Transverse colon (tissue), 4 donors: ENCODE measurements around the gene ADCY9. TPM values are rescaled to one million over a fixed set of nuclear protein-coding genes. Genes with fewer than 3 reads are reported as not detected.

ENCODE experiments used
- DNase-seq: peaks from one replicate; pipeline ENCODE4 v3.0.0-alpha.2; 2019
- H3K27ac ChIP-seq, 4 donors: fragments of 200-600 bp; sonication (generic); 2 replicates each; pipeline ENCODE4 v1.5.1; 2016 to 2018; ENCODE audit warnings: inconsistent platforms in 4 of 4
- H3K27me3 ChIP-seq: fragments of 200-600 bp; sonication (generic); 2 replicates; pipeline ENCODE4 v1.5.1; 2017; ENCODE audit warnings: inconsistent platforms
- H3K36me3 ChIP-seq, 4 donors: fragments of 200-600 bp; sonication (generic); 2 replicates each; pipeline ENCODE4 v1.5.1; 2017 to 2019; ENCODE audit warnings: inconsistent platforms in 4 of 4
- H3K4me1 ChIP-seq, 4 donors: fragments of 200-600 bp; sonication (generic); 2 replicates each; pipeline ENCODE4 v1.5.1; 2017 to 2020; ENCODE audit warnings: inconsistent platforms in 4 of 4
- H3K4me3 ChIP-seq, 4 donors: fragments of 200-600 bp; sonication (generic); 1 replicate in 1 of 4; 2 replicates in 3 of 4; pipeline versions ENCODE4 v1.5.1 to v1.6.1; 2017 to 2019; ENCODE audit warnings: inconsistent platforms in 4 of 4
- H3K9me3 ChIP-seq, 2 donors: fragments of 200-600 bp; sonication (generic); 2 replicates each; pipeline ENCODE4 v1.5.1; 2017 to 2019; ENCODE audit warnings: inconsistent platforms in 2 of 2
- CTCF ChIP-seq, 5 experiments: fragments of 200-600 bp in 3 of 5; fragments of 450-650 bp in 2 of 5; sonication (generic) in 3 of 5; IDR thresholded peaks; 1 replicate in 2 of 5; 2 replicates in 3 of 5; pipeline ENCODE4 v1.5.1; 2016 to 2017; ENCODE audit warnings: antibody characterized with exemption in 5 of 5, inconsistent platforms in 3 of 5, mild to moderate bottlenecking in 2 of 5, moderate library complexity in 1 of 5
- EP300 ChIP-seq: sonication (generic); formaldehyde crosslinking; IDR thresholded peaks from one replicate; pipeline ENCODE4 v1.6.1; 2017; ENCODE audit warnings: antibody characterized with exemption, low read depth
- POLR2A ChIP-seq: fragments of 450-650 bp; IDR thresholded peaks from one replicate; pipeline ENCODE4 v1.6.1; 2016; ENCODE audit warnings: antibody characterized with exemption, mild to moderate bottlenecking, moderate library complexity
- POLR2AphosphoS5 ChIP-seq, 3 donors: sonication (generic); formaldehyde crosslinking; IDR thresholded peaks; one replicate each; pipeline ENCODE4 v1.6.1; 2016; ENCODE audit warnings: antibody characterized with exemption in 3 of 3
- WGBS, 2 donors: methylation state at CpG; one replicate each; pipeline ENCODE4 v1.1.5; 2018; ENCODE audit warnings: low coverage in 1 of 2; 5-methylcytosine and 5-hydroxymethylcytosine counted together
- in situ Hi-C, 4 donors: fragments of 200-750 bp; cut with MboI; loops; one replicate each; pipeline versions ENCODE4 v1.15.0 to v1.15.1; 2017; ENCODE audit warnings: low sequenced_read_pairs in 3 of 4, low pct_ligation_motif_present in 1 of 4, low pct_unique_long_range_greater_than_20kb in 1 of 4
- intact Hi-C: fragments of 100-400 bp; cut with DNase I; formaldehyde crosslinking; loops from one replicate; pipeline ENCODE4 v1.15.1; 2023; ENCODE audit warnings: low total_unique reads
- total RNA-seq, 4 donors: library from RNA; depleted of rRNA; stranded (reverse); fragments of >200 nt; gene quantifications; one replicate each; pipeline ENCODE4 v1.1.0, GENCODE V29; 2016

ADCY9 gene
- total RNA-seq, 4 donors from 2014 or later = 33.7 to 46.0 (median 37.2) TPM

- Histone ChIP-seq H3K9me3 (no peaks in the 10 kb centered on the region), H3K27me3 (no peaks in the 10 kb centered on the region), H3K27ac (no peak overlapping the region), H3K4me3 (no peak overlapping the region), H3K36me3 (no peaks in the 10 kb centered on the region), H3K4me1 (no peaks in the 10 kb centered on the region)
- TF ChIP-seq EP300 (no peak), POLR2AphosphoS5 (IDR thresholded peaks at IDR 0.05) (no peak), POLR2A (no peak), CTCF (IDR thresholded peaks at IDR 0.05) (no peak)
- intact Hi-C loops = no loop called here
- 63 to 79% methylated on average over 5 to 16 of the region's 16 CpGs for WGBS, 2 donors
- in situ Hi-C loops = loop anchor here in 2 of 4 donors (25.0 kb wide), 1 partner anchor 111 kb away; no protein-coding TSS in a partner anchor
- no peak for DNase-seq
These were observed 7.5 kb upstream of the ADCY9 start for GRCh38 chr16:4123616-4124300.

- no peaks in the 10 kb centered on the region for H3K9me3 ChIP-seq
- 93 to 94% methylated on average over 3 to 4 of the region's 4 CpGs for WGBS, 2 donors
- H3K27ac ChIP-seq = no peak overlapping the region
- no peaks in the 10 kb centered on the region for H3K36me3 ChIP-seq
- no peak for DNase-seq
- TF ChIP-seq EP300 = no peak
- no peak for TF ChIP-seq POLR2A
- TF ChIP-seq CTCF (IDR thresholded peaks at IDR 0.05) = no peak
- no peak for TF ChIP-seq POLR2AphosphoS5 (IDR thresholded peaks at IDR 0.05)
- H3K4me3 ChIP-seq = no peak overlapping the region
- no peaks in the 10 kb centered on the region for H3K27me3 ChIP-seq
- in situ Hi-C loops = loop anchor here in 2 of 4 donors (25.0 kb wide), 1 partner anchor 108 kb away; no protein-coding TSS in a partner anchor
- intact Hi-C loops = no loop called here
- H3K4me1 ChIP-seq = peaks cover 0 to 10% (median 8%) of the 10 kb centered on the region in 4 donors
These were observed 3.9 kb upstream of the ADCY9 start for GRCh38 chr16:4120176-4120575.

- Histone ChIP-seq H3K4me3 (peak overlapping the region in 1 of 4 donors; percentile 59), H3K4me1 (peaks cover 0 to 40% (median 34%) of the 10 kb centered on the region in 4 donors), H3K36me3 (no peaks in the 10 kb centered on the region), H3K27me3 (no peaks in the 10 kb centered on the region), H3K27ac (peak overlapping the region; percentile 77 to 85 (median 81)), H3K9me3 (no peaks in the 10 kb centered on the region)
- in situ Hi-C loops = loop anchor here in 2 of 4 donors (25.0 kb wide), 1 partner anchor 105 kb away; no protein-coding TSS in a partner anchor
- intact Hi-C loops = loop anchor here (5.0 to 10.0 kb wide), 3 partner anchors 135 to 180 kb away; no protein-coding TSS in a partner anchor
- TF ChIP-seq CTCF (IDR thresholded peaks at IDR 0.05) (no peak), POLR2A (no peak), EP300 (no peak), POLR2AphosphoS5 (IDR thresholded peaks at IDR 0.05) (no peak)
- DNase-seq = no peak
- 82 to 89% methylated on average over 12 of the region's 12 CpGs for WGBS, 2 donors
These were observed 972 bp upstream of the ADCY9 start for GRCh38 chr16:4117250-4117578.

- no peaks in the 10 kb centered on the region for H3K27me3 ChIP-seq
- intact Hi-C loops (loop anchor here (5.0 to 10.0 kb wide), 3 partner anchors 136 to 179 kb away; no protein-coding TSS in a partner anchor), in situ Hi-C loops (loop anchor here in 2 of 4 donors (25.0 kb wide), 1 partner anchor 104 kb away; no protein-coding TSS in a partner anchor)
- peak overlapping the region; percentile 61 to 83 (median 70) for H3K4me3 ChIP-seq
- peaks cover 10 to 53% (median 44%) of the 10 kb centered on the region in 4 donors for H3K4me1 ChIP-seq
- no peaks in the 10 kb centered on the region for H3K9me3 ChIP-seq
- TF ChIP-seq EP300 (no peak), POLR2AphosphoS5 (IDR thresholded peaks at IDR 0.05) (no peak), POLR2A (no peak), CTCF (IDR thresholded peaks at IDR 0.05) (no peak)
- WGBS, 2 donors = 2% methylated on average over 22 of the region's 71 CpGs; no CpG with 5 or more reads in 1 of the 2 donors
- peak overlapping the region; percentile 78 to 82 (median 79) for H3K27ac ChIP-seq
- no peak for DNase-seq
- no peaks in the 10 kb centered on the region for H3K36me3 ChIP-seq
These were observed 308 bp downstream of the ADCY9 start for GRCh38 chr16:4115949-4116318.
